HG03558 (cell line): ENCODE results near the gene TBC1D5.
"Not testable (repeated sequence)": the region's sequence is repeated elsewhere in the genome, so short reads cannot be mapped to it uniquely, and the experiment has no call there.

Source experiments
- ATAC-seq: cut with Tn5 transposase; IDR thresholded peaks from one replicate; pipeline ENCODE4 v1.9.1; 2021; ENCODE audit warnings: moderate number of reproducible peaks; ENCODE audit not compliant: unreplicated experiment; ENCODE audit errors: extremely low read depth

Gene TBC1D5

GRCh38 chr3:17432236-17432635, 310.2 kb downstream of the TBC1D5 start:
- no peak for ATAC-seq

GRCh38 chr3:17431484-17432045, 310.9 kb downstream of the TBC1D5 start:
- ATAC-seq = no peak

GRCh38 chr3:17431004-17431403, 311.4 kb downstream of the TBC1D5 start:
- no peak for ATAC-seq

- ATAC-seq = no peak
Observed at GRCh38 chr3:17430582-17430981, 311.8 kb downstream of the TBC1D5 start.

GRCh38 chr3:17423786-17424536, 318.5 kb downstream of the TBC1D5 start:
- ATAC-seq = no peak

GRCh38 chr3:17422636-17423035, 319.8 kb downstream of the TBC1D5 start:
- no peak for ATAC-seq

GRCh38 chr3:17420668-17421067, 321.8 kb downstream of the TBC1D5 start:
- ATAC-seq = no peak

- ATAC-seq = no peak
Observed at GRCh38 chr3:17412950-17413530, 329.4 kb downstream of the TBC1D5 start.

GRCh38 chr3:17411157-17411877, 331.1 kb downstream of the TBC1D5 start:
- no peak for ATAC-seq

- ATAC-seq = no peak
Observed at GRCh38 chr3:17407576-17407975, 334.9 kb downstream of the TBC1D5 start.

GRCh38 chr3:17404548-17404947, 337.9 kb downstream of the TBC1D5 start:
- ATAC-seq = no peak

GRCh38 chr3:17402442-17402841, 340.0 kb downstream of the TBC1D5 start:
- no peak for ATAC-seq

- no peak for ATAC-seq
Observed at GRCh38 chr3:17401912-17402311, 340.5 kb downstream of the TBC1D5 start.

GRCh38 chr3:17399586-17399985, 342.8 kb downstream of the TBC1D5 start:
- ATAC-seq = peak; percentile 22

- ATAC-seq = peak; percentile 97
Observed at GRCh38 chr3:17398959-17399551, 343.4 kb downstream of the TBC1D5 start.

GRCh38 chr3:17396036-17396435, 346.4 kb downstream of the TBC1D5 start:
- no peak for ATAC-seq

GRCh38 chr3:17394541-17395155, 347.8 kb downstream of the TBC1D5 start:
- ATAC-seq = no peak

- not testable (repeated sequence) for ATAC-seq
Observed at GRCh38 chr3:17392516-17392915, 349.9 kb downstream of the TBC1D5 start.

GRCh38 chr3:17390785-17391184, 351.6 kb downstream of the TBC1D5 start:
- ATAC-seq = no peak

GRCh38 chr3:17387108-17387507, 355.3 kb downstream of the TBC1D5 start:
- no peak for ATAC-seq
